H1 (cell line): Measurements from ENCODE around the gene RNF113B. TPM values are rescaled to one million over a fixed set of nuclear protein-coding genes. Genes with fewer than 3 reads are reported as not detected.
A peak's percentile ranks its signal among the peaks of the same experiment; 100 is the strongest.

Source experiments
- CTCF ChIA-PET: fragments of 300-600 bp; sonication (Branson Sonifier 250); formaldehyde crosslinking; loops from one replicate; lab custom pipeline; 2021; ENCODE audit not compliant: partially characterized antibody; lab: Charles Lee
- POLR2A ChIA-PET: fragments of 300-600 bp; sonication (Branson Sonifier 250); formaldehyde crosslinking; loops from one replicate; lab custom pipeline; 2021; ENCODE audit warnings: inconsistent platforms; ENCODE audit not compliant: partially characterized antibody; lab: Charles Lee
- DNase-seq, 2 experiments: peaks; one replicate each; pipeline versions ENCODE4 v3.0.0 to v3.0.0-alpha.2; 2010 to 2022; ENCODE audit warnings: low spot score in 2 of 2, low read depth in 1 of 2, mixed read lengths in 1 of 2
- FAIRE-seq: peaks from 2 replicates; lab custom pipeline; 2011; peaks lifted over from hg19 to GRCh38; lab: Jason Lieb, UNC
- H2AFZ ChIP-seq: 2 replicates; pipeline ENCODE4 v1.8.1; 2012; ENCODE audit warnings: low read length, inconsistent platforms
- H2AK5ac ChIP-seq: 2 replicates; pipeline ENCODE4 v1.6.1; 2013; ENCODE audit warnings: low read depth, low read length
- H2BK120ac ChIP-seq: replicated peaks from 2 replicates; pipeline ENCODE3; 2013; ENCODE audit warnings: low read depth, low read length, inconsistent platforms
- H2BK12ac ChIP-seq: 2 replicates; pipeline ENCODE4 v1.6.1; 2013; ENCODE audit warnings: low read depth, low read length
- H2BK15ac ChIP-seq: 2 replicates; pipeline ENCODE4 v1.6.1; 2013; ENCODE audit warnings: low read length
- H2BK20ac ChIP-seq: 2 replicates; pipeline ENCODE4 v1.6.1; 2013; ENCODE audit warnings: low read length
- H2BK5ac ChIP-seq: 2 replicates; pipeline ENCODE4 v1.6.1; 2013; ENCODE audit warnings: low read depth, low read length
- H3K14ac ChIP-seq: 2 replicates; pipeline ENCODE4 v1.6.1; 2013; ENCODE audit warnings: inconsistent platforms; ENCODE audit not compliant: insufficient read length
- H3K18ac ChIP-seq: 2 replicates; pipeline ENCODE4 v1.6.1; 2013; ENCODE audit warnings: low read length; ENCODE audit errors: extremely low read depth
- H3K23ac ChIP-seq: 2 replicates; pipeline ENCODE4 v1.6.1; 2013; ENCODE audit warnings: inconsistent platforms; ENCODE audit not compliant: insufficient read length
- H3K23me2 ChIP-seq: 2 replicates; pipeline ENCODE4 v1.6.1; 2013; ENCODE audit warnings: low read depth, low read length
- H3K27ac ChIP-seq: 2 replicates; pipeline ENCODE4 v1.6.1; 2011; ENCODE audit warnings: low read depth, low read length, inconsistent platforms
- H3K27me3 ChIP-seq, 4 experiments: replicated peaks in 1 of 4; 1 replicate in 1 of 4; 2 replicates in 3 of 4; pipeline versions ENCODE4 v1.6.1 to v1.8.1; 2011 to 2013; ENCODE audit warnings: low read length in 3 of 4, mild to moderate bottlenecking in 3 of 4, inconsistent platforms in 2 of 4, mixed read lengths in 2 of 4, moderate library complexity in 1 of 4; ENCODE audit not compliant: control insufficient read depth in 3 of 4, insufficient read depth in 3 of 4; ENCODE audit errors: extremely low read depth in 1 of 4
- H3K36me3 ChIP-seq, 4 experiments: 2 replicates each; pipeline versions ENCODE4 v1.6.1 to v1.8.1; 2011 to 2013; ENCODE audit warnings: mild to moderate bottlenecking in 4 of 4, low read length in 3 of 4, moderate library complexity in 2 of 4, control low read depth in 1 of 4, inconsistent platforms in 1 of 4; ENCODE audit not compliant: insufficient read depth in 4 of 4, control insufficient read depth in 2 of 4
- H3K4ac ChIP-seq: replicated peaks from 2 replicates; pipeline ENCODE3; 2013; ENCODE audit warnings: low read length, low read depth, mixed read lengths, inconsistent platforms; ENCODE audit not compliant: insufficient read length
- H3K4me1 ChIP-seq, 4 experiments: replicated peaks in 1 of 4; 1 replicate in 1 of 4; 2 replicates in 3 of 4; pipeline versions ENCODE4 v1.6.1 to v1.8.1; 2011 to 2013; ENCODE audit warnings: low read length in 3 of 4, inconsistent platforms in 2 of 4, mixed read lengths in 1 of 4; ENCODE audit not compliant: insufficient read depth in 4 of 4, control insufficient read depth in 3 of 4
- H3K4me2 ChIP-seq, 2 experiments: 2 replicates each; pipeline versions ENCODE4 v1.6.1 to v1.8.1; 2011 to 2013; ENCODE audit warnings: low read depth in 2 of 2, low read length in 2 of 2, control low read depth in 1 of 2, inconsistent platforms in 1 of 2, mild to moderate bottlenecking in 1 of 2; ENCODE audit not compliant: insufficient read depth in 1 of 2
- H3K4me3 ChIP-seq, 4 experiments: fragments of 200-600, 300-600 bp in 1 of 4; sonication (generic), shearing (Covaris generic), sonication (Bioruptor Twin) in 1 of 4; 2 replicates each; pipeline versions ENCODE4 v1.5.1 to v1.8.1; 2011 to 2016; ENCODE audit warnings: low read length in 4 of 4, low read depth in 3 of 4, control low read depth in 2 of 4, inconsistent platforms in 2 of 4, mild to moderate bottlenecking in 2 of 4, mixed read lengths in 1 of 4, moderate library complexity in 1 of 4; ENCODE audit not compliant: insufficient read depth in 2 of 4; ENCODE audit errors: extremely low read depth in 1 of 4
- H3K56ac ChIP-seq: replicated peaks from 2 replicates; pipeline ENCODE3; 2013; ENCODE audit warnings: low read depth, mild to moderate bottlenecking, mixed read lengths, low read length, inconsistent platforms; ENCODE audit not compliant: insufficient read length
- H3K79me1 ChIP-seq: 2 replicates; pipeline ENCODE4 v1.6.1; 2013; ENCODE audit warnings: low read depth, low read length, control low read depth
- H3K79me2 ChIP-seq, 2 experiments: 2 replicates each; pipeline versions ENCODE4 v1.6.1 to v1.8.1; 2012 to 2013; ENCODE audit warnings: low read length in 2 of 2, mild to moderate bottlenecking in 2 of 2, inconsistent platforms in 1 of 2; ENCODE audit not compliant: insufficient read depth in 2 of 2, control insufficient read depth in 1 of 2
- H3K9ac ChIP-seq, 4 experiments: replicated peaks in 1 of 4; 1 replicate in 1 of 4; 2 replicates in 3 of 4; pipeline versions ENCODE4 v1.6.1 to v1.8.1; 2011 to 2013; ENCODE audit warnings: low read depth in 3 of 4, low read length in 3 of 4, control low read depth in 2 of 4, mild to moderate bottlenecking in 2 of 4, moderate library complexity in 2 of 4, inconsistent platforms in 1 of 4; ENCODE audit errors: extremely low read depth in 1 of 4
- H3K9me3 ChIP-seq, 2 experiments: 2 replicates each; pipeline versions ENCODE4 v1.6.1 to v1.8.1; 2012 to 2013; ENCODE audit warnings: mild to moderate bottlenecking in 2 of 2, moderate library complexity in 2 of 2, control low read depth in 1 of 2, inconsistent platforms in 1 of 2, low read depth in 1 of 2, low read length in 1 of 2, mixed read lengths in 1 of 2; ENCODE audit not compliant: insufficient read depth in 2 of 2
- H4K20me1 ChIP-seq, 2 experiments: replicated peaks in 1 of 2; 2 replicates each; pipeline versions ENCODE3 to v1.8.1; 2011 to 2013; ENCODE audit warnings: inconsistent platforms in 2 of 2, low read length in 2 of 2, mild to moderate bottlenecking in 1 of 2; ENCODE audit not compliant: insufficient read depth in 2 of 2, control insufficient read depth in 1 of 2
- H4K5ac ChIP-seq: 2 replicates; pipeline ENCODE4 v1.6.1; 2013; ENCODE audit warnings: low read length, low read depth, mixed read lengths, inconsistent platforms; ENCODE audit not compliant: insufficient read length
- H4K8ac ChIP-seq: 2 replicates; pipeline ENCODE4 v1.8.0; 2013; ENCODE audit warnings: mild to moderate bottlenecking, moderate library complexity, low read length, inconsistent platforms; ENCODE audit not compliant: insufficient read depth; ENCODE audit errors: extremely low read depth
- H4K91ac ChIP-seq: replicated peaks from 2 replicates; pipeline ENCODE3; 2013; ENCODE audit warnings: low read length, mixed read lengths, inconsistent platforms; ENCODE audit not compliant: insufficient read length
- CTBP2 ChIP-seq: IDR thresholded peaks from 2 replicates; pipeline ENCODE4 v1.7.0; 2011; ENCODE audit warnings: borderline replicate concordance, mild to moderate bottlenecking, moderate library complexity, mixed read lengths, low read length; ENCODE audit not compliant: insufficient read depth, insufficient read length
- EGR1 ChIP-seq: IDR thresholded peaks from 2 replicates; pipeline ENCODE4 v1.6.1; 2011; ENCODE audit warnings: low read depth, low read length, borderline replicate concordance
- HDAC6 ChIP-seq: IDR thresholded peaks from one replicate; pipeline ENCODE4 v1.7.1; 2012; ENCODE audit warnings: low read depth, mild to moderate bottlenecking, inconsistent platforms, low read length, moderate library complexity
- JUN ChIP-seq: IDR thresholded peaks from 2 replicates; pipeline ENCODE4 v1.6.1; 2011; ENCODE audit warnings: low read depth, mild to moderate bottlenecking, improper control_type of control experiment, low read length
- KDM5A ChIP-seq: fragments of 200-600 bp; IDR thresholded peaks from 2 replicates; pipeline ENCODE4 v1.7.1; 2012; ENCODE audit warnings: mild to moderate bottlenecking, low read length, inconsistent platforms, mixed read lengths
- WGBS, 2 experiments: shearing (Covaris generic) in 1 of 2; methylation state at CpG; one replicate each; pipeline versions ENCODE4 v1.1.6 to v1.1.7; 2013 to 2015; ENCODE audit warnings: low lambda C conversion rate in 2 of 2, mixed read lengths in 2 of 2, inconsistent platforms in 1 of 2, low coverage in 1 of 2, missing lambda C conversion rate in 1 of 2; ENCODE audit not compliant: insufficient replicate concordance in 2 of 2, insufficient coverage in 1 of 2, insufficient read length in 1 of 2; ENCODE audit errors: extremely low coverage in 1 of 2, missing lambda C conversion rate in 1 of 2; 5-methylcytosine and 5-hydroxymethylcytosine counted together
- polyA plus RNA-seq, 7 experiments: library from polyadenylated mRNA; depleted of rRNA in 3 of 7; stranded (reverse) in 5 of 7; unstranded in 2 of 7; fragments of >200 nt in 5 of 7; fragments of 200-250 nt in 2 of 7; gene quantifications; 1 replicate in 5 of 7; 2 replicates in 1 of 7; 4 replicates in 1 of 7; pipeline versions ENCODE4 v1.2.1 to v1.2.3, GENCODE V29; 2011 to 2013; ENCODE audit warnings: missing spikeins in 2 of 7, mixed read lengths in 2 of 7
- total RNA-seq: library from RNA; stranded (reverse); fragmentation: NEBNext Ultra II Directional; extraction: Animal tissue kit (Norgen Biotek cat#: 25700); gene quantifications from 2 replicates; pipeline ENCODE4 v1.2.1, GENCODE V29; 2021
- TF ChIP-seq, protein P1 (sequence below): IDR thresholded peaks from 2 replicates; pipeline ENCODE4 v1.6.1; 2012; ENCODE audit warnings: inconsistent platforms
- TF ChIP-seq, protein P2 (sequence below): IDR thresholded peaks from 2 replicates; pipeline ENCODE4 v1.6.1; 2012; ENCODE audit warnings: low read length, inconsistent platforms
- TF ChIP-seq, protein P3 (sequence below): IDR thresholded peaks from 2 replicates; pipeline ENCODE4 v1.6.1; 2011; ENCODE audit warnings: low read depth, mild to moderate bottlenecking, low read length; ENCODE audit not compliant: insufficient read depth
- TF ChIP-seq, protein P4 (sequence below): IDR thresholded peaks from 2 replicates; pipeline ENCODE4 v1.6.1; 2012; ENCODE audit warnings: inconsistent platforms

RNF113B gene
- total and polyA plus RNA-seq, 2 of the 8 experiments (the other 6 are each of a cell fraction or from before 2014, with no cell fraction given): not detected

DNA sequence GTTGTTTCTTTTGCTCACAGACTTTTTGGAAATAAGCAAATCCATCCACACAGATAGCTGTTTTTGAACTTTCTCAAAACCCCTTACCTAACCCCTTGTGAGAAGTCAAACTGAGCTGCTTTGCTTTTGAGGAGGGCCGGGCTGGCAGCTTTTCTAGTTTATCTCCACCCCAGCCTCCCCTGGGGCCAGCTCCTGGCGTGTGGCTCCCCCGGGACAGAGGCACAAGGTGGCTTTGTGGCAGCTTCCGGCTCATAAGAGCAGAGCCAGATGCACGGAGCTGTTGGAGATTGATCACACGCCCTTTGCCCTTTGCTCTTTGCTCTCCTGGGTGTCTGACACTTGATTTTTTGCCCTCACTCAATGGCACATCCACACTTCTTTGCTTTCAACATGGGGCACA, 24.9 kb upstream of the RNF113B start:
- H3K56ac ChIP-seq: no peak overlapping the region
- no peak overlapping the region for H3K14ac ChIP-seq
- H3K23ac ChIP-seq: no peak overlapping the region
- H3K27ac ChIP-seq: no peak overlapping the region; the same call in 1 of the 2 replicates
- POLR2A ChIA-PET: interaction anchor here (0.6 to 2.3 kb wide), 3 partner anchors 8 to 839 kb away, joined by 3 to 9 read pairs (median 3); no protein-coding TSS in a partner anchor
- no peaks in the 10 kb centered on the region for H3K27me3 ChIP-seq
- DNase-seq (no peak), FAIRE-seq (no peak)
- peak overlapping the region; percentile 5 for H4K5ac ChIP-seq
- no peak overlapping the region for H2BK12ac ChIP-seq
- WGBS, 2 experiments: 79% methylated on average over 6 of the region's 6 CpGs; no CpG with 5 or more reads in 1 of the 2 experiments
- peak overlapping the region; percentile 23 for H3K4ac ChIP-seq
- no peak overlapping the region for H3K9ac ChIP-seq
- H3K4me1 ChIP-seq: peaks cover 2 to 23% (median 10%) of the 10 kb centered on the region in 4 experiments
- no peak overlapping the region for H2AFZ ChIP-seq
- H2BK5ac ChIP-seq: no peak overlapping the region
- H3K4me3 ChIP-seq: 0 out of 8 replicates have a peak overlapping the region, but pooled peaks of 1 of the 4 experiments have one; percentile 7
- H3K23me2 ChIP-seq: no peaks in the 10 kb centered on the region
- peaks cover 0 to 3% (median 0%) of the 10 kb centered on the region in 4 experiments; a peak in 2 of 8 replicates for H3K36me3 ChIP-seq
- peaks cover 0 to 77% of the 10 kb centered on the region in 2 experiments; a peak in 3 of 4 replicates for H3K79me2 ChIP-seq
- H2BK20ac ChIP-seq: no peak overlapping the region
- H3K4me2 ChIP-seq: peak overlapping the region; percentile 18 to 91; a peak in 3 of 4 replicates
- CTCF ChIA-PET: interaction anchor here (1.0 to 1.2 kb wide), 2 partner anchors 11 to 46 kb away, joined by 3 to 8 read pairs; no protein-coding TSS in a partner anchor
- H3K18ac ChIP-seq: peak overlapping the region; percentile 44; the same call in 1 of the 2 replicates
- no peaks in the 10 kb centered on the region for H4K20me1 ChIP-seq
- H3K79me1 ChIP-seq: peaks cover 8% of the 10 kb centered on the region; the same call in 1 of the 2 replicates
- H2BK120ac ChIP-seq: peak overlapping the region; percentile 52
- H3K9me3 ChIP-seq: peaks cover 3 to 5% of the 10 kb centered on the region in 2 experiments; a peak in 2 of 4 replicates
- H2BK15ac ChIP-seq: no peak overlapping the region
- no peak overlapping the region for H4K91ac ChIP-seq
- peak overlapping the region; percentile 46 for H4K8ac ChIP-seq
- peak overlapping the region; percentile 53; the same call in 1 of the 2 replicates for H2AK5ac ChIP-seq
- no peak for TF ChIP-seq EGR1
- no peak for TF ChIP-seq CTBP2
- TF ChIP-seq, protein P1, sequence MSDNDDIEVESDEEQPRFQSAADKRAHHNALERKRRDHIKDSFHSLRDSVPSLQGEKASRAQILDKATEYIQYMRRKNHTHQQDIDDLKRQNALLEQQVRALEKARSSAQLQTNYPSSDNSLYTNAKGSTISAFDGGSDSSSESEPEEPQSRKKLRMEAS: no peak
- no peak for TF ChIP-seq HDAC6
- TF ChIP-seq, protein P2, sequence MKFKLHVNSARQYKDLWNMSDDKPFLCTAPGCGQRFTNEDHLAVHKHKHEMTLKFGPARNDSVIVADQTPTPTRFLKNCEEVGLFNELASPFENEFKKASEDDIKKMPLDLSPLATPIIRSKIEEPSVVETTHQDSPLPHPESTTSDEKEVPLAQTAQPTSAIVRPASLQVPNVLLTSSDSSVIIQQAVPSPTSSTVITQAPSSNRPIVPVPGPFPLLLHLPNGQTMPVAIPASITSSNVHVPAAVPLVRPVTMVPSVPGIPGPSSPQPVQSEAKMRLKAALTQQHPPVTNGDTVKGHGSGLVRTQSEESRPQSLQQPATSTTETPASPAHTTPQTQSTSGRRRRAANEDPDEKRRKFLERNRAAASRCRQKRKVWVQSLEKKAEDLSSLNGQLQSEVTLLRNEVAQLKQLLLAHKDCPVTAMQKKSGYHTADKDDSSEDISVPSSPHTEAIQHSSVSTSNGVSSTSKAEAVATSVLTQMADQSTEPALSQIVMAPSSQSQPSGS: no peak
- no peak for TF ChIP-seq JUN
- TF ChIP-seq, protein P3, sequence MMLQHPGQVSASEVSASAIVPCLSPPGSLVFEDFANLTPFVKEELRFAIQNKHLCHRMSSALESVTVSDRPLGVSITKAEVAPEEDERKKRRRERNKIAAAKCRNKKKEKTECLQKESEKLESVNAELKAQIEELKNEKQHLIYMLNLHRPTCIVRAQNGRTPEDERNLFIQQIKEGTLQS: no peak
- TF ChIP-seq, protein P4, sequence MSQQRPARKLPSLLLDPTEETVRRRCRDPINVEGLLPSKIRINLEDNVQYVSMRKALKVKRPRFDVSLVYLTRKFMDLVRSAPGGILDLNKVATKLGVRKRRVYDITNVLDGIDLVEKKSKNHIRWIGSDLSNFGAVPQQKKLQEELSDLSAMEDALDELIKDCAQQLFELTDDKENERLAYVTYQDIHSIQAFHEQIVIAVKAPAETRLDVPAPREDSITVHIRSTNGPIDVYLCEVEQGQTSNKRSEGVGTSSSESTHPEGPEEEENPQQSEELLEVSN: no peak
- TF ChIP-seq KDM5A: no peak
